ENCODE data around the gene RNASE3.
"Not testable (repeated sequence)": the region's sequence is repeated elsewhere in the genome, so short reads cannot be mapped to it uniquely, and the experiment has no call there.

RNASE3 gene

DNA sequence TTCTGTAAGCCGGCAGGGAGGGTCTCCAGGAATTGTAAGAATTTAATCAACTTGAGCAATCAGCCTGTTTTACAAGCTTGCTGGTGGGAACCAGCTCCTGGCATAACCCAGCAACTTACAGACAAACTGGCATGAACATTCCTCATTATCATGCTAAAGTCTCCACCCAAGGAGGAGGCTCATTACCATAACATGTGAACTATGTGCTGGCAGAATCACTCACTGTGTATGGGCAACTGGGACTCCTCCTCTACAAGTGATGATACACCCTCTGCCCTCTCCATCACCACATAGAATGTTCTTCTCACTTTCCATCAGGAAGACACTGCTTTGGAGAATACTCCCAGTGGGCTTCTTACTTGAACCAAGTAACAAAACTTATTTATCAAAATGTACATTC, 4.1 kb downstream of the RNASE3 start:
- H2AFZ ChIP-seq (ENCODE audit: low read depth, low read length); H3K79me1 ChIP-seq (replicated peaks; ENCODE audit: low read length, poor library complexity, severe bottlenecking); H3K14ac ChIP-seq (ENCODE audit: low read length in 2 of 2); H2BK15ac ChIP-seq (ENCODE audit: low read depth, poor library complexity, severe bottlenecking); H3K23ac ChIP-seq (ENCODE audit: low read length in 2 of 2); H3K4me3 ChIP-seq (ENCODE audit: insufficient read depth in 1 of 2, low read depth in 1 of 2, low read length in 2 of 2); H2AK5ac ChIP-seq (ENCODE audit: low read length, severe bottlenecking); H4K8ac ChIP-seq (ENCODE audit: low read length); DNase-seq; H3K4me2 ChIP-seq (ENCODE audit: low read length, poor library complexity, severe bottlenecking); H3K4ac ChIP-seq (ENCODE audit: low read depth in 1 of 2, low read length in 2 of 2); H3K18ac ChIP-seq (ENCODE audit: low read depth in 1 of 2, low read length in 2 of 2); H2BK120ac ChIP-seq (ENCODE audit: low read depth, low read length); H3K27ac ChIP-seq (ENCODE audit: low read length, poor library complexity, severe bottlenecking); H3K36me3 ChIP-seq (ENCODE audit: control insufficient read depth in 1 of 2, insufficient read depth in 2 of 2, low read depth in 1 of 2, low read length in 2 of 2); H2BK5ac ChIP-seq (ENCODE audit: low read depth, low read length, poor library complexity, severe bottlenecking); H3K4me1 ChIP-seq (ENCODE audit: control insufficient read depth, insufficient read depth, low read depth, low read length); H4K91ac ChIP-seq (ENCODE audit: low read length); H3K9me3 ChIP-seq (ENCODE audit: control insufficient read depth, low read length); H3K9ac ChIP-seq (ENCODE audit: low read length); H2BK12ac ChIP-seq (ENCODE audit: low read length in 2 of 2): not testable (repeated sequence)
- peaks cover 5 to 14% of the 10 kb centered on the region in 2 experiments for H3K27me3 ChIP-seq (ENCODE audit: control insufficient read depth in 1 of 2, insufficient read depth in 1 of 2, low read length in 2 of 2)
- 69% methylated on average over 1 of the region's 1 CpG for WGBS

DNA sequence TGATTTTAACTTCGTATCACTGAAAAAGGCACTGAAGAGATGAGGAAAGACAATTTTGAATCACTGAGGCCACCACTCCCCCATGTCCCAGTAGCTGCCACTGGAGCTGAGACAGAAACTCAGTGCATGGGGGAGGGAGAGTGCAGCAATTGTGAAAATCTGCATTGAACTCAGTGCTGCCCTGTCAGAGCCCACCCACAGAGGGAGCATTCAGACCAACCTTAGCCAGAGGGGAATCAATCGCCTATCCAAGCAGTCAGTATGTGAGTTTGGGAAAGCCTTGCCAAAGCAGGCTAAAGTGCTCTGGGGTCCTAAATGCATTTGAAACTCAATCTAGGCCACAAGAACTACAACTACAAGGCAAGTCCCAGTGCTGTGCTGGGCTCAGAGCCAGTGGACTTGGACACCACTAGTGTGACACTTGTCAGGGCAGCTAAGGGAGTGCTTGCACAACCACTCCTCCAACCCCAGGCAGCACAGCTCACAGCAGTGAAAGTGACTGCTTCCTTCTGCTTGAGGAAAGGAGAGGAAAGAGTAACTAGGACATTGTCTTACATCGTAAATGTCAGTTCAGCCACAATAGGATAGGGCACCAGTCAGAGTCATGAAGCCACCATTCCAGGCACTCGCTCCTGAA, 13.3 kb downstream of the RNASE3 start:
- no peak overlapping the region for H4K91ac ChIP-seq (ENCODE audit: low read length)
- no peak overlapping the region for H3K4me2 ChIP-seq (ENCODE audit: low read length, poor library complexity, severe bottlenecking)
- no peak overlapping the region for H3K14ac ChIP-seq (ENCODE audit: low read length in 2 of 2)
- H3K18ac ChIP-seq (ENCODE audit: low read depth in 1 of 2, low read length in 2 of 2), result no peak overlapping the region
- no peaks in the 10 kb centered on the region for H3K9me3 ChIP-seq (ENCODE audit: control insufficient read depth, low read length)
- H2BK5ac ChIP-seq (ENCODE audit: low read depth, low read length, poor library complexity, severe bottlenecking), result no peak overlapping the region
- H3K4ac ChIP-seq (ENCODE audit: low read depth in 1 of 2, low read length in 2 of 2), result no peak overlapping the region
- no peaks in the 10 kb centered on the region for H3K36me3 ChIP-seq (ENCODE audit: control insufficient read depth in 1 of 2, insufficient read depth in 2 of 2, low read depth in 1 of 2, low read length in 2 of 2)
- H2BK12ac ChIP-seq (ENCODE audit: low read length in 2 of 2), result no peak overlapping the region
- no peak overlapping the region for H3K4me3 ChIP-seq (ENCODE audit: insufficient read depth in 1 of 2, low read depth in 1 of 2, low read length in 2 of 2)
- H3K27ac ChIP-seq (ENCODE audit: low read length, poor library complexity, severe bottlenecking), result no peak overlapping the region
- H2AK5ac ChIP-seq (ENCODE audit: low read length, severe bottlenecking), result no peak overlapping the region
- H3K27me3 ChIP-seq (ENCODE audit: control insufficient read depth in 1 of 2, insufficient read depth in 1 of 2, low read length in 2 of 2), result peaks cover 0 to 8% of the 10 kb centered on the region in 2 experiments
- H2BK15ac ChIP-seq (ENCODE audit: low read depth, poor library complexity, severe bottlenecking), result no peak overlapping the region
- H4K8ac ChIP-seq (ENCODE audit: low read length), result no peak overlapping the region
- H2BK120ac ChIP-seq (ENCODE audit: low read depth, low read length), result no peak overlapping the region
- DNase-seq, result no peak
- WGBS, result 75% methylated on average over 4 of the region's 4 CpGs
- H3K79me1 ChIP-seq (replicated peaks; ENCODE audit: low read length, poor library complexity, severe bottlenecking), result no peaks in the 10 kb centered on the region
- no peaks in the 10 kb centered on the region for H3K4me1 ChIP-seq (ENCODE audit: control insufficient read depth, insufficient read depth, low read depth, low read length)
- no peak overlapping the region for H3K9ac ChIP-seq (ENCODE audit: low read length)
- no peak overlapping the region for H2AFZ ChIP-seq (ENCODE audit: low read depth, low read length)
- no peak overlapping the region for H3K23ac ChIP-seq (ENCODE audit: low read length in 2 of 2)

DNA sequence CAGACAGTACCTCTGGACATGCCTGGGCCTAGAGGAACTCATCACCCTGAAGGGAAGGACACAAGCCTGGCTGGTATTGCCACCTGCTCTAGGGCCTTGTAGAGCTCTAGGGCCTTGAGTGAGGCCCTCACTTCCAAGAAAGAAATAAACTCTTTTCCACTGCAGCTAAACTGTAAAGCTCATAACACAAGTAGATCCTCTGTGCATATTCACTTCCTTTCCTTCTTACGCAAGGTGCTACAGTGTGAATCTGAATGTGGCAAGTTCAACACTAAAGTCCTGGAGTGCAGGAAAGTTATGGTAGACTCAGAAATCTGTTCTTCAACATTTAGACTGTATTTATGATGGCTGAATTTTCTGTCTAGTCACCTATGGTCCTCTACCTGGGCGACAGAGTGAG, 14.5 kb downstream of the RNASE3 start:
- H2BK12ac ChIP-seq (ENCODE audit: low read length in 2 of 2), result no peak overlapping the region
- no peak for DNase-seq
- no peaks in the 10 kb centered on the region for H3K9me3 ChIP-seq (ENCODE audit: control insufficient read depth, low read length)
- H3K36me3 ChIP-seq (ENCODE audit: control insufficient read depth in 1 of 2, insufficient read depth in 2 of 2, low read depth in 1 of 2, low read length in 2 of 2), result no peaks in the 10 kb centered on the region
- H3K18ac ChIP-seq (ENCODE audit: low read depth in 1 of 2, low read length in 2 of 2), result no peak overlapping the region
- no peak overlapping the region for H3K4me3 ChIP-seq (ENCODE audit: insufficient read depth in 1 of 2, low read depth in 1 of 2, low read length in 2 of 2)
- peaks cover 0 to 8% of the 10 kb centered on the region in 2 experiments for H3K27me3 ChIP-seq (ENCODE audit: control insufficient read depth in 1 of 2, insufficient read depth in 1 of 2, low read length in 2 of 2)
- H3K4me2 ChIP-seq (ENCODE audit: low read length, poor library complexity, severe bottlenecking), result no peak overlapping the region
- H3K9ac ChIP-seq (ENCODE audit: low read length), result no peak overlapping the region
- no peak overlapping the region for H2AFZ ChIP-seq (ENCODE audit: low read depth, low read length)
- H4K91ac ChIP-seq (ENCODE audit: low read length), result no peak overlapping the region
- H3K79me1 ChIP-seq (replicated peaks; ENCODE audit: low read length, poor library complexity, severe bottlenecking), result no peaks in the 10 kb centered on the region
- no peak overlapping the region for H2BK15ac ChIP-seq (ENCODE audit: low read depth, poor library complexity, severe bottlenecking)
- WGBS, result 79% methylated on average over 2 of the region's 2 CpGs
- H3K4me1 ChIP-seq (ENCODE audit: control insufficient read depth, insufficient read depth, low read depth, low read length), result no peaks in the 10 kb centered on the region
- H3K14ac ChIP-seq (ENCODE audit: low read length in 2 of 2), result no peak overlapping the region
- H3K27ac ChIP-seq (ENCODE audit: low read length, poor library complexity, severe bottlenecking), result no peak overlapping the region
- no peak overlapping the region for H2BK5ac ChIP-seq (ENCODE audit: low read depth, low read length, poor library complexity, severe bottlenecking)
- no peak overlapping the region for H2BK120ac ChIP-seq (ENCODE audit: low read depth, low read length)
- H2AK5ac ChIP-seq (ENCODE audit: low read length, severe bottlenecking), result no peak overlapping the region
- no peak overlapping the region for H3K4ac ChIP-seq (ENCODE audit: low read depth in 1 of 2, low read length in 2 of 2)
- H3K23ac ChIP-seq (ENCODE audit: low read length in 2 of 2), result no peak overlapping the region
- H4K8ac ChIP-seq (ENCODE audit: low read length), result no peak overlapping the region

DNA sequence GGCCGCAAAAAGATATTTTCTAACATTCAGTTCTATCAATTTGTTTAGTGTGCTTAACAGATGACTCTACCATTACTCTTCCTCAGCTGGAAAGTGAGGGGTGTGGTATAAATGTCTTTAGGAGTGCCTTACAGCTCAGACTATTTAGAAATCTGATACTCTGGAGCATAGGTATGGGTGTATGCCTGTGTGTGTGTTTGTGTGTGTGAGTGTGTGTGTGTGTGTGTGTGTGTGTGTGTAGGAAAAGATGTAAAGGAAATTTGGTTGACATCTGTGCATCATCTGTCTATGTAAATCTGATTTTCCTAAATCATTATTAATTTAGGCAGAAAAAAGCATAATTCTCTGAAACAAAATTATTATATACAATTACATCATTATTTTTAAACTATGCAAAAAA, 16.0 kb downstream of the RNASE3 start:
- no peak overlapping the region for H3K18ac ChIP-seq (ENCODE audit: low read depth in 1 of 2, low read length in 2 of 2)
- no peak overlapping the region for H4K91ac ChIP-seq (ENCODE audit: low read length)
- H3K27ac ChIP-seq (ENCODE audit: low read length, poor library complexity, severe bottlenecking), result no peak overlapping the region
- H3K14ac ChIP-seq (ENCODE audit: low read length in 2 of 2), result no peak overlapping the region
- H2AFZ ChIP-seq (ENCODE audit: low read depth, low read length), result no peak overlapping the region
- no peak overlapping the region for H3K4ac ChIP-seq (ENCODE audit: low read depth in 1 of 2, low read length in 2 of 2)
- H3K27me3 ChIP-seq (ENCODE audit: control insufficient read depth in 1 of 2, insufficient read depth in 1 of 2, low read length in 2 of 2), result peaks cover 0 to 5% of the 10 kb centered on the region in 2 experiments
- H3K4me3 ChIP-seq (ENCODE audit: insufficient read depth in 1 of 2, low read depth in 1 of 2, low read length in 2 of 2), result no peak overlapping the region
- no peaks in the 10 kb centered on the region for H3K36me3 ChIP-seq (ENCODE audit: control insufficient read depth in 1 of 2, insufficient read depth in 2 of 2, low read depth in 1 of 2, low read length in 2 of 2)
- no peak overlapping the region for H2BK15ac ChIP-seq (ENCODE audit: low read depth, poor library complexity, severe bottlenecking)
- H3K4me2 ChIP-seq (ENCODE audit: low read length, poor library complexity, severe bottlenecking), result no peak overlapping the region
- H3K9me3 ChIP-seq (ENCODE audit: control insufficient read depth, low read length), result no peaks in the 10 kb centered on the region
- H2BK5ac ChIP-seq (ENCODE audit: low read depth, low read length, poor library complexity, severe bottlenecking), result no peak overlapping the region
- DNase-seq, result no peak
- H3K4me1 ChIP-seq (ENCODE audit: control insufficient read depth, insufficient read depth, low read depth, low read length), result no peaks in the 10 kb centered on the region
- WGBS, result no CpG with 5 or more reads among the region's 1 CpG
- no peak overlapping the region for H3K9ac ChIP-seq (ENCODE audit: low read length)
- H3K79me1 ChIP-seq (replicated peaks; ENCODE audit: low read length, poor library complexity, severe bottlenecking), result no peaks in the 10 kb centered on the region
- H2BK120ac ChIP-seq (ENCODE audit: low read depth, low read length), result no peak overlapping the region
- no peak overlapping the region for H3K23ac ChIP-seq (ENCODE audit: low read length in 2 of 2)
- no peak overlapping the region for H4K8ac ChIP-seq (ENCODE audit: low read length)
- no peak overlapping the region for H2AK5ac ChIP-seq (ENCODE audit: low read length, severe bottlenecking)
- no peak overlapping the region for H2BK12ac ChIP-seq (ENCODE audit: low read length in 2 of 2)
